Measurements from ENCODE around the gene TYMP. TPM values are rescaled to one million over a fixed set of nuclear protein-coding genes. Genes with fewer than 3 reads are reported as not detected.

The TYMP gene
- total RNA-seq, 1 experiment from 2014 or later: 12.3 TPM

GRCh38 chr22:50532824-50533796 is 3.3 kb upstream of the TYMP start:
- DNase-seq: no peak
- BruUV-seq (replicated peaks): no TSS peak
- H3K9me3 ChIP-seq (ENCODE audit: low read length): no peaks in the 10 kb centered on the region
- no peak overlapping the region for H3K27ac ChIP-seq (ENCODE audit: low read length)
- no peak for TF ChIP-seq EZH2phosphoT487 (IDR thresholded peaks at IDR 0.05; ENCODE audit: borderline replicate concordance, low read length)
- TF ChIP-seq CTCF (conservative IDR thresholded peaks at IDR 0.05; ENCODE audit: low read depth, low read length): no peak
- no peak for TF ChIP-seq EZH2 (IDR thresholded peaks at IDR 0.05; ENCODE audit: low read length, unreplicated experiment)
- ATAC-seq: no peak
- H3K4me1 ChIP-seq (ENCODE audit: insufficient read depth, low read length): peaks cover 10% of the 10 kb centered on the region; the same call in 1 of the 2 replicates
- no peak overlapping the region; the same call in 1 of the 2 replicates for H3K4me3 ChIP-seq (ENCODE audit: low read length)
- no peaks in the 10 kb centered on the region for H3K79me2 ChIP-seq (ENCODE audit: low read length)
- no peaks in the 10 kb centered on the region for H3K27me3 ChIP-seq (ENCODE audit: low read length)
- H3K36me3 ChIP-seq (ENCODE audit: low read depth, low read length): no peaks in the 10 kb centered on the region
- no peak overlapping the region for H3K9ac ChIP-seq (ENCODE audit: low read length)
- peak overlapping the region; percentile 100; the same call in 1 of the 2 replicates for H3K4me2 ChIP-seq (ENCODE audit: low read length)
- H3F3A ChIP-seq (ENCODE audit: low read length, unreplicated experiment): no peaks in the 10 kb centered on the region
- ChIA-PET CTCF (no interaction called here), POLR2A (ENCODE audit: unreplicated experiment) (no interaction called here)
- no peaks in the 10 kb centered on the region for H3K9me2 ChIP-seq (replicated peaks; ENCODE audit: low read length)
- intact Hi-C loops (cut with micrococcal nuclease): loop anchor here (2.0 kb wide), 1 partner anchor 50 kb away; the partner anchor contains the start of gene CHKB
- H2AFZ ChIP-seq (ENCODE audit: low read length): no peak overlapping the region
- no peaks in the 10 kb centered on the region for H4K20me1 ChIP-seq (ENCODE audit: low read length)

- H3K9me3 ChIP-seq (ENCODE audit: low read length): no peaks in the 10 kb centered on the region
- no peaks in the 10 kb centered on the region for H3K9me2 ChIP-seq (replicated peaks; ENCODE audit: low read length)
- peak overlapping the region; percentile 81; the same call in 1 of the 2 replicates for H2AFZ ChIP-seq (ENCODE audit: low read length)
- H3K4me3 ChIP-seq (ENCODE audit: low read length): peak overlapping the region; percentile 78
- ATAC-seq (peak; percentile 43), DNase-seq (peak; percentile 43)
- no peaks in the 10 kb centered on the region for H3K27me3 ChIP-seq (ENCODE audit: low read length)
- TF ChIP-seq CTCF (conservative IDR thresholded peaks at IDR 0.05; ENCODE audit: low read depth, low read length) (no peak), EZH2phosphoT487 (IDR thresholded peaks at IDR 0.05; ENCODE audit: borderline replicate concordance, low read length) (no peak), EZH2 (IDR thresholded peaks at IDR 0.05; ENCODE audit: low read length, unreplicated experiment) (no peak)
- no peaks in the 10 kb centered on the region for H3K79me2 ChIP-seq (ENCODE audit: low read length)
- CTCF ChIA-PET: interaction anchor here (0.6 kb wide), 1 partner anchor 88 kb away, joined by 15 read pairs; no protein-coding TSS in a partner anchor
- BruUV-seq (replicated peaks): no TSS peak
- H3K36me3 ChIP-seq (ENCODE audit: low read depth, low read length): no peaks in the 10 kb centered on the region
- no peaks in the 10 kb centered on the region for H3F3A ChIP-seq (ENCODE audit: low read length, unreplicated experiment)
- H3K4me1 ChIP-seq (ENCODE audit: insufficient read depth, low read length): peaks cover 10% of the 10 kb centered on the region; the same call in 1 of the 2 replicates
- H3K4me2 ChIP-seq (ENCODE audit: low read length): peak overlapping the region; percentile 100
- peak overlapping the region; percentile 20; the same call in 1 of the 2 replicates for H3K27ac ChIP-seq (ENCODE audit: low read length)
- H4K20me1 ChIP-seq (ENCODE audit: low read length): no peaks in the 10 kb centered on the region
- intact Hi-C loops (cut with micrococcal nuclease): loop anchor here (2.0 kb wide), 1 partner anchor 51 kb away; the partner anchor contains the start of gene CHKB
- POLR2A ChIA-PET (ENCODE audit: unreplicated experiment): no interaction called here
- peak overlapping the region; percentile 90 for H3K9ac ChIP-seq (ENCODE audit: low read length)
These were observed 2.3 kb upstream of the TYMP start for GRCh38 chr22:50531962-50532674.
